GM12873 (cell line): ENCODE measurements around the gene TRIM24.

Experiments used
- TF ChIP-seq, protein P1 (sequence below): IDR thresholded peaks from 2 replicates; pipeline ENCODE4 v1.5.1; 2012; ENCODE audit warnings: low read depth, mild to moderate bottlenecking, moderate library complexity, low read length, control low read depth; ENCODE audit not compliant: insufficient read depth; ENCODE audit errors: missing control alignments

The TRIM24 gene

DNA sequence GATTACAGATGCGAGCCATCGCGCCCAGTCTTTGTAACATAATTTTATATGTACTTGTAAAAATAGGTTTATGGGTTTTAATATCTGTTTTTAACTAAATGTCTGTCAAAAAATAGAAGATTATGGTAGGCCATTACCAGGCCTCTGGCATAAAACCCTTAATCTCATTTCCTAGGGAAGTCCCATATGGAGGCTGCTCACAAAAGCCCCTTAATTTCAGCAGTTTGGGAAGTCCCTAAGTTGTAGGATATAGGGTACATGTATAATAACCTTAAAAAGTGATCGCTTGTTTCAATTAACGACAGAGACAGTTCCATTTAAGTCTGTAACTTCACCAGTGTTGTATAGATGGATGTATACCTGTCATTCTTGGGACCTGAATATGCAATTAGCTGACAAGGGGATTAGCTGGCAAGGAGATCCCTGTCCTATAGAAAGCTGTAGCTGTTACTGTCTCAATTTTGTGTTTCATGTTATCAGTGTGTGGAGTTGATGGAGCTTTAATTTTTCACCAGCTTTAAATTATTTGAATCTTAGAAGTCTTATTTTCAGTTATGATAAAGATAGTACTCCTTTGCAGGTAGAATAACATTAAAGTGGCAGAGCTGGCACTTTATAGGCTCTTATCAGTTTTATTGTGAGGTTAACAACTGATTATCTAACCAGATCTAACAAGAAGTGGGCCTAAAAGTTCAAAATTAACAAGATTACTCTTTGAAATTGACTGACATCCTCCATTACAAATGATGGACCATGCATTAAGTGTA is 10.5 kb downstream of the TRIM24 start:
- TF ChIP-seq, protein P1, sequence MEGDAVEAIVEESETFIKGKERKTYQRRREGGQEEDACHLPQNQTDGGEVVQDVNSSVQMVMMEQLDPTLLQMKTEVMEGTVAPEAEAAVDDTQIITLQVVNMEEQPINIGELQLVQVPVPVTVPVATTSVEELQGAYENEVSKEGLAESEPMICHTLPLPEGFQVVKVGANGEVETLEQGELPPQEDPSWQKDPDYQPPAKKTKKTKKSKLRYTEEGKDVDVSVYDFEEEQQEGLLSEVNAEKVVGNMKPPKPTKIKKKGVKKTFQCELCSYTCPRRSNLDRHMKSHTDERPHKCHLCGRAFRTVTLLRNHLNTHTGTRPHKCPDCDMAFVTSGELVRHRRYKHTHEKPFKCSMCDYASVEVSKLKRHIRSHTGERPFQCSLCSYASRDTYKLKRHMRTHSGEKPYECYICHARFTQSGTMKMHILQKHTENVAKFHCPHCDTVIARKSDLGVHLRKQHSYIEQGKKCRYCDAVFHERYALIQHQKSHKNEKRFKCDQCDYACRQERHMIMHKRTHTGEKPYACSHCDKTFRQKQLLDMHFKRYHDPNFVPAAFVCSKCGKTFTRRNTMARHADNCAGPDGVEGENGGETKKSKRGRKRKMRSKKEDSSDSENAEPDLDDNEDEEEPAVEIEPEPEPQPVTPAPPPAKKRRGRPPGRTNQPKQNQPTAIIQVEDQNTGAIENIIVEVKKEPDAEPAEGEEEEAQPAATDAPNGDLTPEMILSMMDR: no peak

DNA sequence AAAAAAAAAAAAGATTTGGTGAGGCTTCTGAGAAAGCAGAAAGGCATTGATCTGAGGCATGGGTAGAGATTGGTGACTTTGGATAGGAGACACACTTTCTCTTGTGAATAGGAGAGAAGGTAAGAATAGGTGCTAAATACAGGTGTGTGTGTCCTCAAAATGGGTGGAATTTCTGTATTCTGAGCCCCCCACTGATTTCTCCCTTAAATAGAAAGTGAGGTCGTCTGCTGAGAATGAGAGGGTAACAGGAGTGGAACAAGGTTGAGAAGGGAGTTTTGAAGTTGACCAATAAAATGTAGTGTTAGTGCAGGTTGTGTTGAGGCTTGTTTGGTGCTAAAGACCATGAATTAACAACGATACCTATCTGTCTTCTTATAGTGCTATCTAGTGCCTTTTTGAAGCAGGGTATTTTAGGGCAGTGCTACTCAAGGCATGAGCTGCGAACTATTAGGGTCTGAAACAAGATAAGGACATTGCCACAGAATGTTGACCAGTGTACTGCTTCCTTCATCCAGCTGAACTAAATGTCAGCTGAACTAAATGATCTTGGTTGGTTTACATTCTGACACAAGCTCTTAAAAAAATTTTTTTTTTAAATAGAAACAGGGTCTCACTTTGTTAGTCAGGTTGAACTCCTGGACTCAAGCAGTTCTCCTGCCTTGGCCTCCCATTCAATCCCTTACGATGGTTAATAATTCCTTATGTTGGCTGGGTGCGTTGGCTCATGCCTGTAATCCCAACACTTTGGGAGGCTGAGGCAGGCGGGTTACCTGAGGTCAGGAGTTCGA is 12.4 kb downstream of the TRIM24 start:
- TF ChIP-seq, protein P1: no peak

DNA sequence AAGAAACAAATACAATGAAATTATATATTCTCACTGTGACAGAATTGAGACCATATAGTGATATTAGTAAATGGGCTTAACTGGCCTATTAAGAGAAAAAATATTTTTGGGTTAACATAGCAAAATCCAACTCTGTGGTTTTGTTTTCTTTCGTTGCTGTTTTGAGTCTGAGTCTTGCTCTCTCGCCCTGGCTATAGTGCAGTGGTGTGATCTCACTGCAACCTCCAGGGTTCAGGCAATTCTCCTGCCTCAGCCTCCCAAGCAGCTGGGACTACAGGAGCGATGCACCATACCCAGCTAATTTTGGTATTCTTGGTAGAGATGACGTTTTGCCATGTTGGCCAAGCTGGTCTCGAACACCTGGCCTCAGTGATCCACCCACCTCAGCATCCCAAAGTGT is 15.3 kb downstream of the TRIM24 start:
- TF ChIP-seq, protein P1: no peak

DNA sequence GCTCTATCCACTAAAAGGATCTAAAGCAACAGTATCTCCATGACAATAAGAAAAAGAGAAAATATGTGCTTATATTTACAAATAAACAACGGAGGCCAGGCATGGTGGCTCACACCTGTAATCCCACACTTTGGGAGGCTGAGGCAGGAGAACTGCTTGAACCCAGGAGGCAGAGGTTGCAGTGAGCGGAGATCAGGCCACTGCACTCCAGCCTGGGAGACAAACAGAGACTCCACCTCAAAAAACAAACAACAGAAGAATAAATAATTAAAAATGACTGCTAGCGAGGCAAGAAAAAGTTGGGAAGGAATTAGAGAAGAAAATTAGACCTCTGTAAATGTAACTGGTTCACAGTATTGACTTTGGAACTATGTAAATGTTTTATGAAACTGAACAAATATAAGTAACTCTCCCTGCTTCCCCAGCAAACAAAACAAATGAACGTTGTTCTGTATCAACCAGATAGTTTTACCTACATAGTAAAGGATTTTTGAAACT is 17.1 kb downstream of the TRIM24 start:
- TF ChIP-seq, protein P1: no peak

DNA sequence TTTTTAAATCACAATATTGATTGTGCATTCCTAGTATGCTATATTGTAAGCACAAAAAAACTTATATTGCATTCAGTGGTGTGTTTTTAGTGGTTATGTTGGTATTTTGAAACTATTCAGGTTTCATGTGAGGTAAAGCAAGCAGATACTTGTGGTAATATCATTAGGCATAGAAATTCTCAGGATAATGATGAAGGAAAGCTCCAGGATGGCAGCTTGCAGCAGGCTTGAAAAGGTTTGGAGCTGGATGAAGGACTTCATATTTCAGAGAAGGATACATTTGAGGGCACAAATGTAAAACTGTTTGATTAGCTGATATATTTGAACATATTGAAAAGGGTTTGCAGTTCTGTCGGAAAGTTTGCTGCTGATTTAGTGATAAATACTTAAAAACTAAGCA is 17.5 kb downstream of the TRIM24 start:
- TF ChIP-seq, protein P1: no peak

DNA sequence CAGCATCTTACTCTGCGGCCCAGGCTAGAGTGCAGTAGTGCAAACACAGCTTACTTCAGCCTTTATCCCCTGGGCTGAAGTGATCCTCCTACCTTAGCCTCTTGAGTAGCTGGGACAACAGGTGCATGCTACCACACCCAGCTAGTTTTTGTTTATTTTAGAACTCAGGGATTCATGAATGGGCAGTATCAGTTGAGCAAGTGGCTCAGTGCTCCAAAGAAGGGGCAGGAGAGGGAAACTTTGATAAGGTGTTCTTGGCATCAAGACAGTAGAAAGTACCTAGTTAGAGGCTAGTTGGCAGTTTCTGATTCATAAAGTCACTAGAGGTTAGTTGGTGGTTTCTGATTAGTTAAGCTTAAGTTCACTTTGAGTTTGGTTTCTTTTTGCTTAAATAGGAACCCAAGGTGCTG is 18.4 kb downstream of the TRIM24 start:
- TF ChIP-seq, protein P1: no peak

DNA sequence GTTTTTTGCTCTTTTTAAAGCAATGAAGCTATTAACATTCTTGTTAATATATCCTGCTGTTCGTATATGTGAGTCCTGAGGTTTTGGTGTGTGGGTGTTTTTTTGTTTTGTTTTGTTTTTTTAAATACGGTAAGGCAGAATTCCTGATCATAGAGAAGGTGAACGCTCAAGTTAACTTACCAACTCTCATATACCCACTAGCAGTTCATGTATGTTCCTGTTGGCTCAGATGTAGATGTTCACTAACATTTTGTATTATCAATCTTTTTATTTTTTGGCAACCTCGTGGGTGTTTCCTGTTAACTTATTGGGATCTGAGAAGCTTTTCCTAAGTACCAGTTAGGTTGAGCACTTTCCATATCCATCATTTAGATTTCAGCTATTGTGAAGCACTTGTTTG is 20.5 kb downstream of the TRIM24 start:
- TF ChIP-seq, protein P1: no peak
